Measurements from ENCODE around the gene SEBOX.

- TF ChIP-seq CTCF (IDR thresholded peaks at IDR 0.05 in 4 of 5, conservative IDR thresholded peaks at IDR 0.05 in 1 of 5) (no peak), POLR2A (IDR thresholded peaks at IDR 0.05) (no peak)
Observed at GRCh38 chr17:28413804-28414203, 48.8 kb upstream of the SEBOX start.

All from gastrocnemius medialis (tissue), 4 donors.